Neuron (in vitro differentiated cells): ENCODE measurements around the gene ALKBH5.
"Not testable (repeated sequence)": the region's sequence is repeated elsewhere in the genome, so short reads cannot be mapped to it uniquely, and the experiment has no call there.

ENCODE experiments used
- H2AFZ ChIP-seq: one replicate; pipeline ENCODE4 v1.6.1; 2013; ENCODE audit warnings: low read depth, mild to moderate bottlenecking, inconsistent platforms, low read length, moderate library complexity
- H3K27me3 ChIP-seq: one replicate; pipeline ENCODE4 v1.6.1; 2013; ENCODE audit warnings: low read length; ENCODE audit not compliant: insufficient read depth
- H3K36me3 ChIP-seq: one replicate; pipeline ENCODE4 v1.6.1; 2013; ENCODE audit warnings: low read length; ENCODE audit not compliant: insufficient read depth
- H3K4me1 ChIP-seq: one replicate; pipeline ENCODE4 v1.6.1; 2013; ENCODE audit warnings: low read length; ENCODE audit not compliant: insufficient read depth
- H3K4me3 ChIP-seq: 2 replicates; pipeline ENCODE4 v1.5.1; 2013; ENCODE audit warnings: mild to moderate bottlenecking, low read length, moderate library complexity
- H3K9me3 ChIP-seq: one replicate; pipeline ENCODE4 v1.6.1; 2013; ENCODE audit warnings: low read length

ALKBH5 gene

GRCh38 chr17:18194394-18194793, 10.8 kb downstream of the ALKBH5 start:
- Histone ChIP-seq H3K27me3 (no peaks in the 10 kb centered on the region), H3K9me3 (no peaks in the 10 kb centered on the region), H3K4me1 (no peaks in the 10 kb centered on the region), H2AFZ (no peak overlapping the region), H3K4me3 (no peak overlapping the region), H3K36me3 (peaks cover 71% of the 10 kb centered on the region)

DNA sequence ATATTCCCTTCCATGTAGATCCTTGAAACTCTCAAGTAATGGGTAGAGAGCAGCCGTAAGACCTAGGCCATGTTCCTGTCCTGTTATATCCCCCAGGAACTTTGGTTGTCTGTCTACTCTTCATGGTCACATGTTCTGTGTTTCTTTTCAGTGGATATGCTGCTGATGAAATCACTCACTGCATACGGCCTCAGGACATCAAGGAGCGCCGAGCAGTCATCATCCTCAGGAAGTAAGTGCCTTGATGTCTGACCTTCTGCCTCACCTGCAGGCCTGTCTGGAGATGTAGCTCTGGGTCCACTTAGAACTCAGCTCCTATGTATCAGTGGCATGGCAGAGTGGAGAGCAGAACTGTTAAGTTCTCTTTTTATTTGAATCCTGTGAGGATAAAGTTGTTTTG, 11.2 kb downstream of the ALKBH5 start:
- H3K9me3 ChIP-seq = no peaks in the 10 kb centered on the region
- H2AFZ ChIP-seq = no peak overlapping the region
- no peaks in the 10 kb centered on the region for H3K4me1 ChIP-seq
- H3K27me3 ChIP-seq = no peaks in the 10 kb centered on the region
- no peak overlapping the region for H3K4me3 ChIP-seq
- peaks cover 71% of the 10 kb centered on the region for H3K36me3 ChIP-seq

DNA sequence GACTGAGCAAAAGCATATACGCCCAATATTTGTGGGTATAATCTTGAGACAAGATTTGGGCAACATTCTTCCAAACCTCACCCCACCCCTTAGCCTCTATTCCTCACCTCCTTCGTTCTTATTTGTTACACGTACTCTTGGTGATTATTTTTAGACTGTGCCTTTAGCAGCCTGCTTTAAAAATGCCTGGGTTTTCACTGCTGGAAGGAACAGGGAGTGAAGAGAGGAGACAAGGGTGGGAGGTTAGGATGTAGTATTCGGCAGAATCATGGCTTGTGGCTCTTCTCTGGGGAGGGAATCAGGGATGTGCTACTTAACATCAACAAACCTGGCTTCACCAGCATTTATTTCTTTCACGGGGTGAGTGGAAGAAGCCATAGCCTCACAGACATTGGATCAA, 11.6 kb downstream of the ALKBH5 start:
- H3K27me3 ChIP-seq = no peaks in the 10 kb centered on the region
- H3K4me3 ChIP-seq = no peak overlapping the region
- peaks cover 3% of the 10 kb centered on the region for H3K9me3 ChIP-seq
- no peak overlapping the region for H2AFZ ChIP-seq
- no peaks in the 10 kb centered on the region for H3K4me1 ChIP-seq
- H3K36me3 ChIP-seq = peaks cover 72% of the 10 kb centered on the region

DNA sequence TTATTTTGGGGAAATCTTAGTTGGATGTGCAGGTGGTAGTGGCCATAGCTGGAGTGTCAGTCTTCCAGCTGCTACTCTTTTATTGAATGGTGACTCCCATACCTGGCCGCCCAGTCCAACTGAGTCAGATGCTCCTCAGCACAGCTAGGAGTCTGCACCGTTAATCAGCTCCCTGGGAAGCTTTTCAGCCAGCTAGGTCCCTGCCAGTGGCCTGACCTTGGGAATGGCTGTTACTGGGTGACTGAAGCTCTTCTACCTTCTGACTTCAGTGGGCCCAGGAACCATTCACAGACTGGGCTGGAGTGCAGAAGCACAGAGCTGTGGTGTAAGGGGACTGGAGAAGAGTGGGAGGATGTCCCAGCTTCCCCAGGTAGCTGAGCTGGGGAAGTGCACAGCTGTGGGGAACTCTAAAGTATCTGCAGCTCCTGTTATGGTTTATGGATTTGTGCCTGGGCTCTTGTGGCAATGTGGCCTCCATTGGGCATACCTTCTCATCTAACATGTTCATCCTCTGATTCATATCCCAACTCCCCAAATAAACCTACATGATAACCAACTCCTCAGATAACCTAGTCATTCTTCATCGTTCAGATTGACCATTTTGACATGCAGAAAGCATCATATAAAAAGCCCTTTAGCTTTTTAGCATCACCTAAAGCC, 14.0 kb downstream of the ALKBH5 start:
- no peaks in the 10 kb centered on the region for H3K27me3 ChIP-seq
- H3K36me3 ChIP-seq = peaks cover 75% of the 10 kb centered on the region
- no peak overlapping the region for H3K4me3 ChIP-seq
- H3K4me1 ChIP-seq = no peaks in the 10 kb centered on the region
- no peak overlapping the region for H2AFZ ChIP-seq
- peaks cover 3% of the 10 kb centered on the region for H3K9me3 ChIP-seq

- no peaks in the 10 kb centered on the region for H3K4me1 ChIP-seq
- H3K4me3 ChIP-seq = no peak overlapping the region
- H2AFZ ChIP-seq = no peak overlapping the region
- no peaks in the 10 kb centered on the region for H3K27me3 ChIP-seq
- H3K36me3 ChIP-seq = peaks cover 79% of the 10 kb centered on the region
- peaks cover 3% of the 10 kb centered on the region for H3K9me3 ChIP-seq
Measured at GRCh38 chr17:18198530-18198929, 14.9 kb downstream of the ALKBH5 start.

DNA sequence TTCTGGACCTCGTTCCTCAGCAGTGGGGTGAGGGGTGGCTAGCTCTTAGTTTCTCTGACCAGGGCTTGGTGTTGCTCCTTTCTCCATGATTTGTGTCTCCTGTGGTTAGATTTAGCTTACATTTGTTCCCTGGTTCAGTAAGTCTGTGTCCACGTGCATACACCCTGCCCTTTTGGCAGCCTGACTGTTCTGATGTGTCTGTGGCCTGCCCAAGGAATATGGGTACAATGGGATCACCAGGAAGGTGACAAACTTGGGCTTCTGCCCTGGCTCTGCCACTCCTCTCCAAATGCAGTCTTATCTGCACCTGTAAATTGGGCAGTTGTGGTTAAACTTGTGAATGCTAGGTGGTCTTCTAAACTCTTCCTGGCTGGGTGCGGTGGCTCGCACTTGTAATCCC, 17.5 kb downstream of the ALKBH5 start:
- H3K4me1 ChIP-seq = no peaks in the 10 kb centered on the region
- H3K36me3 ChIP-seq = peaks cover 76% of the 10 kb centered on the region
- H2AFZ ChIP-seq = no peak overlapping the region
- H3K27me3 ChIP-seq = no peaks in the 10 kb centered on the region
- no peak overlapping the region for H3K4me3 ChIP-seq
- peaks cover 3% of the 10 kb centered on the region for H3K9me3 ChIP-seq

GRCh38 chr17:18203308-18203707, 19.7 kb downstream of the ALKBH5 start:
- Histone ChIP-seq H3K27me3 (no peaks in the 10 kb centered on the region), H3K4me3 (no peak overlapping the region), H3K36me3 (peaks cover 73% of the 10 kb centered on the region), H2AFZ (no peak overlapping the region), H3K4me1 (no peaks in the 10 kb centered on the region), H3K9me3 (peaks cover 3% of the 10 kb centered on the region)

DNA sequence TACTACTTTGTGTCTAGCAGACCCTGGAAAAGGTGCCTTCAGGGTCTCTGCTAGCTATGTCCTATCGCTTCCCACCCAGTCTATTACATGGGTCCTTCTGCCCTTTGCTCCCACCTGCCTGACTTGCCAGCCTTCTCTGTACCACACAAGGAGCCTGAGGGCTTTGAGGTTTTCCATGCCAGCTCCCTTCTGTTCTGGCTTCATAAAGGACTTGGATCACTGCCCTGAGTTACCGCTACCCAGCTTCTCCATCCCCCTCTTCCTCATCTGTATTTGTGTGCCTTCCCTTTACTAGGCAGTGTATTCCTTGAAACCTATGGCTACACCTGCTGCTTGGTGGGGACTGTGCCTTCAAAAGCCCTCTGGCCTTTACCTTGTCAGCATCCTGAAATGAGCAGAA, 22.2 kb downstream of the ALKBH5 start:
- no peak overlapping the region for H3K4me3 ChIP-seq
- H3K36me3 ChIP-seq = peaks cover 73% of the 10 kb centered on the region
- no peaks in the 10 kb centered on the region for H3K27me3 ChIP-seq
- no peaks in the 10 kb centered on the region for H3K9me3 ChIP-seq
- no peaks in the 10 kb centered on the region for H3K4me1 ChIP-seq
- no peak overlapping the region for H2AFZ ChIP-seq

DNA sequence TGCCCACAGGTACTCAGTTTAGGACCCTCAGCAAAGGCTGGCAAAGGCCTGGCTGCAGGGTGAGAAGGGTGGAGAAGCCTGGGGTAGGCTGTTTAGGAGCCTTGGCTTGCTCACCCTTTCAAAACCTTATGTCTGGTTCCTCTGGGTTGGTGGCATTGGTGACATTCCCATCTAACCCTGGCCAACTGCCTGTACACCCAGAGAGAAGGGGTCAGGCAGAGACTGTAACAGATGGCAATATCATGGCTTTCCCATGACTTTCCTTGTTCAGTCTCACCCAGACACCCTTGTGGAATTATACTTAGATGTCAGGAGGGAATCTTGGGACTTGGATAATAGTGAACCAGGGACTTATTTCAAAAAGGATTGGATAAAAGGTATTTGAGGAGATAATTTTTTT, 23.3 kb downstream of the ALKBH5 start:
- H3K36me3 ChIP-seq = peaks cover 69% of the 10 kb centered on the region
- no peaks in the 10 kb centered on the region for H3K9me3 ChIP-seq
- no peaks in the 10 kb centered on the region for H3K27me3 ChIP-seq
- no peak overlapping the region for H3K4me3 ChIP-seq
- no peak overlapping the region for H2AFZ ChIP-seq
- H3K4me1 ChIP-seq = no peaks in the 10 kb centered on the region

- Histone ChIP-seq H3K4me3 (no peak overlapping the region), H2AFZ (no peak overlapping the region), H3K4me1 (no peaks in the 10 kb centered on the region), H3K36me3 (peaks cover 63% of the 10 kb centered on the region), H3K27me3 (no peaks in the 10 kb centered on the region), H3K9me3 (no peaks in the 10 kb centered on the region)
Measured at GRCh38 chr17:18208092-18208491, 24.5 kb downstream of the ALKBH5 start.

GRCh38 chr17:18213666-18214270, 30.1 kb downstream of the ALKBH5 start:
- Histone ChIP-seq H3K9me3 (no peaks in the 10 kb centered on the region), H3K4me1 (peaks cover 4% of the 10 kb centered on the region), H3K36me3 (peaks cover 17% of the 10 kb centered on the region), H2AFZ (no peak overlapping the region), H3K4me3 (no peak overlapping the region), H3K27me3 (no peaks in the 10 kb centered on the region)

GRCh38 chr17:18216906-18217305, 33.3 kb downstream of the ALKBH5 start:
- H3K4me1 ChIP-seq, H3K27me3 ChIP-seq, H3K9me3 ChIP-seq, H3K4me3 ChIP-seq, H2AFZ ChIP-seq, H3K36me3 ChIP-seq: not testable (repeated sequence)

GRCh38 chr17:18217412-18218015, 33.9 kb downstream of the ALKBH5 start:
- no peak overlapping the region for H2AFZ ChIP-seq
- no peaks in the 10 kb centered on the region for H3K27me3 ChIP-seq
- H3K36me3 ChIP-seq = no peaks in the 10 kb centered on the region
- H3K4me1 ChIP-seq = peaks cover 4% of the 10 kb centered on the region
- H3K4me3 ChIP-seq = no peak overlapping the region
- no peaks in the 10 kb centered on the region for H3K9me3 ChIP-seq
